Activated naive CD4-positive, alpha-beta T cell treated with anti-CD3 and anti-CD28 coated beads, Interleukin-2, amount 10 ng/mL, durations not matched to agents 7 days and 5 days (primary cell): Measurements from ENCODE around the gene SLC10A3.

Source experiments
- CTCF ChIA-PET: fragments of 350-600 bp; sonication (Branson Sonifier 250); formaldehyde crosslinking; loops from one replicate; lab custom pipeline; 2021; ENCODE audit warnings: antibody characterized with exemption; lab: Charles Lee
- DNase-seq: peaks from one replicate; pipeline ENCODE4 v3.0.0-alpha.2; 2020
- H3K27ac Mint-ChIP-seq: one replicate; pipeline ENCODE4 v1.8.0; 2021; ENCODE audit warnings: mild to moderate bottlenecking, moderate library complexity, mixed read lengths
- H3K27me3 Mint-ChIP-seq: one replicate; pipeline ENCODE4 v1.8.0; 2021; ENCODE audit warnings: mild to moderate bottlenecking, mixed read lengths
- H3K36me3 Mint-ChIP-seq: one replicate; pipeline ENCODE4 v1.8.0; 2021; ENCODE audit warnings: mixed read lengths
- H3K4me1 Mint-ChIP-seq: one replicate; pipeline ENCODE4 v1.8.0; 2021; ENCODE audit warnings: mixed read lengths
- H3K4me3 Mint-ChIP-seq: one replicate; pipeline ENCODE4 v1.8.0; 2021; ENCODE audit warnings: mild to moderate bottlenecking, moderate library complexity, mixed read lengths
- H3K9me3 Mint-ChIP-seq: one replicate; pipeline ENCODE4 v1.8.0; 2021; ENCODE audit warnings: mixed read lengths

The SLC10A3 gene

DNA sequence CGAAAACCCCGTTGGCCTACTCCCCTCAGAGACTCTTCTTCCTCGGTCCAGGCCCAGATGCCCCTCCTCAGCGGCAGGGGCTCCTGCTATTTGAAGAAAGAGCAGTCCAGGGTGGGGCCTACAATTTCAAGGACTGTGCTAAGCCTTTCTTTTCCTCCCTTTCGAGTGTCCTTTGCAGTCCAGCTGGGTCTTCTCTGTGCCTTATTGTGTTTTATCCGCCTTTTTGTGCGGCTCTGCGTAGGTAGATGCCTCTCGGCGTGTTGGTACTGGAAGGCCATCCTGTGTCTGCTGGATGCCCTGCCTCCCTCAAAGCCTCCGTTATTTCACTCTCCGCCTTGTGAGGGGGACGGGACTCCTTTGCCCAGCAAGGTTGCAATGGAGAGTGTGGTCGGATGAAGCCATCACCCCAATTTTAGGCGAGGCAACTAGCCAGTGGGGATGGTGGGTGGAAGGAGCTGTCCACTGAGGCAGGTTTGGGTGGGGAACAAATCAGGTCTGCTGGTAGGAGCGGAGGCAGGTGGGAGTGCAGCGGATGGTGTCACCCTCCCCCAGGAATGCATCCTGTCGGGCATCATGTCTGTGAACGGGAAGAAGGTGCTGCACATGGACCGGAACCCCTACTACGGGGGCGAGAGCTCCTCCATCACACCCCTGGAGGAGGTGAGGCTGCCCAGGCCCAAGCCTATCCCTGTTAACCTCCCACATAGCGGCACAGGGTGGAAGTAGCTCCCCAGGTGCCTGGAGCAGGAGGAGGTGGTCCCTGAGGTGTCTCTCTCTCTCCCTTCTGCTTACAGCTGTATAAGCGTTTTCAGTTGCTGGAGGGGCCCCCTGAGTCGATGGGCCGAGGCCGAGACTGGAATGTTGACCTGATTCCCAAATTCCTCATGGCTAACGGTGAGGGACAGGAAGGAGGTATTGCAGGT lies 52.2 kb downstream of the SLC10A3 start:
- peaks cover 4% of the 10 kb centered on the region for H3K27me3 Mint-ChIP-seq

More for the DNA sequence above, 52.2 kb downstream of the SLC10A3 start:
- DNase-seq = no peak
- Mint-ChIP-seq H3K4me1 (peaks cover 33% of the 10 kb centered on the region), H3K36me3 (peaks cover 15% of the 10 kb centered on the region), H3K27ac (peak overlapping the region; percentile 73), H3K4me3 (peak overlapping the region; percentile 79), H3K9me3 (no peaks in the 10 kb centered on the region)
- CTCF ChIA-PET = no interaction called here
